GM19043 (cell line): Measurements from ENCODE around the gene PDRG1.

Source experiments
- ATAC-seq: cut with Tn5 transposase; IDR thresholded peaks from one replicate; pipeline ENCODE4 v1.9.1; 2021; ENCODE audit warnings: low read depth; ENCODE audit not compliant: unreplicated experiment

The PDRG1 gene

GRCh38 chr20:31967830-31968249 lies 16.0 kb upstream of the PDRG1 start, which contains the start of gene XKR7:
XKR7 (plus strand) TSS chr20:31968151; CDS start chr20:31968176, 25 bp downstream.
- ATAC-seq: no peak

GRCh38 chr20:31966991-31967655 lies 15.3 kb upstream of the PDRG1 start:
- ATAC-seq: no peak

GRCh38 chr20:31963889-31964288 lies 12.0 kb upstream of the PDRG1 start:
- no peak for ATAC-seq

GRCh38 chr20:31962761-31963160 lies 10.9 kb upstream of the PDRG1 start:
- no peak for ATAC-seq

GRCh38 chr20:31956556-31957526 lies 5.0 kb upstream of the PDRG1 start:
- no peak for ATAC-seq

GRCh38 chr20:31954500-31954899 lies 2.7 kb upstream of the PDRG1 start:
- no peak for ATAC-seq

- ATAC-seq: no peak
Measured at GRCh38 chr20:31953556-31954148, 1.8 kb upstream of the PDRG1 start.

GRCh38 chr20:31951203-31951529 lies 680 bp downstream of the PDRG1 start:
- ATAC-seq: no peak

- ATAC-seq: no peak
Measured at GRCh38 chr20:31949877-31950646, 1.8 kb downstream of the PDRG1 start.

- no peak for ATAC-seq
Measured at GRCh38 chr20:31948008-31948407, 3.8 kb downstream of the PDRG1 start.

- no peak for ATAC-seq
Measured at GRCh38 chr20:31945785-31946184, 6.1 kb downstream of the PDRG1 start.

- no peak for ATAC-seq
Measured at GRCh38 chr20:31945319-31945718, 6.5 kb downstream of the PDRG1 start.

GRCh38 chr20:31943052-31943471 lies 8.8 kb downstream of the PDRG1 start:
- ATAC-seq: no peak

- no peak for ATAC-seq
Measured at GRCh38 chr20:31939661-31940060, 12.2 kb downstream of the PDRG1 start.

- ATAC-seq: no peak
Measured at GRCh38 chr20:31937820-31938219, 14.0 kb downstream of the PDRG1 start.

- ATAC-seq: no peak
Measured at GRCh38 chr20:31936420-31936819, 15.4 kb downstream of the PDRG1 start.

GRCh38 chr20:31934968-31935764 lies 16.7 kb downstream of the PDRG1 start:
- no peak for ATAC-seq

- ATAC-seq: no peak
Measured at GRCh38 chr20:31934491-31934890, 17.4 kb downstream of the PDRG1 start.

- ATAC-seq: no peak
Measured at GRCh38 chr20:31933698-31934097, 18.1 kb downstream of the PDRG1 start.

- ATAC-seq: no peak
Measured at GRCh38 chr20:31930779-31931178, 21.1 kb downstream of the PDRG1 start.
